ENCODE measurements around the gene NAPSA. TPM values are rescaled to one million over a fixed set of nuclear protein-coding genes. Genes with fewer than 3 reads are reported as not detected.
A peak's percentile ranks its signal among the peaks of the same experiment; 100 is the strongest.
"Not testable (repeated sequence)": the region's sequence is repeated elsewhere in the genome, so short reads cannot be mapped to it uniquely, and the experiment has no call there.

Gene NAPSA
- polyA plus RNA-seq, 1 of the 3 experiments (the other 2 are of a cell fraction) = 0.43 TPM

DNA sequence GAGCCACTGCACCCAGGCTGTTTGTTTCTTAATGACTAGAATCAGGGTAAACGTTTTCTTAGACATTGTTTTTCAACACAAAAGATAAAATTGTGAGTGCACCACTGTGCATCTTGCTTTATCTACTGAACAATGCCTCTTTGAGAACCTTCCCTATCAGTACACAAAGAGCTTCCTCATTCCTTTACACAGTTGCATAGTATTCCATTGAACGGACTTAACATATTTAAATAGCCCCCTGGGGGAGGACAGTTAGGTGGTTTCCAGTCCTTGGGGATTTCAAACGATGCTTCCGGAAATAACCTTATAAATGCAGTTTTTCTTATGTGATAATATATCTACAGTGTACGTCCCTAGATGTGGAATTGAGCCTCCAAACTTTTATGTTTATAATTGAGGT lies 27.3 kb upstream of the NAPSA start:
- Histone ChIP-seq H3K9me2 (no peaks in the 10 kb centered on the region), H3K9me3 (no peaks in the 10 kb centered on the region), H3K4me3 (ENCODE audit: low read depth in 2 of 2, low read length in 1 of 2) (no peak overlapping the region), H3K4me1 (ENCODE audit: control insufficient read depth in 1 of 2, insufficient read depth in 2 of 2, low read depth in 1 of 2, low read length in 1 of 2) (no peaks in the 10 kb centered on the region), H3K36me3 (replicated peaks in 1 of 2; ENCODE audit: control insufficient read depth in 1 of 2, insufficient read depth in 2 of 2, low read length in 1 of 2) (peaks cover 2 to 13% of the 10 kb centered on the region in 2 experiments), H3K27ac (ENCODE audit: low read depth in 2 of 2, low read length in 1 of 2) (no peak overlapping the region), H2AFZ (ENCODE audit: low read depth) (no peak overlapping the region), H3K27me3 (ENCODE audit: insufficient read depth) (no peaks in the 10 kb centered on the region), H3K4me2 (no peak overlapping the region), H4K20me1 (ENCODE audit: insufficient read depth) (0 out of 2 replicates have a peak, but pooled peaks cover 6% of the 10 kb centered on the region), H3F3A (replicated peaks; ENCODE audit: insufficient read depth) (no peaks in the 10 kb centered on the region), H3K79me2 (ENCODE audit: insufficient read depth) (peaks cover 61% of the 10 kb centered on the region), H3K9ac (no peak overlapping the region)
- ChIA-PET CTCF (no interaction called here), POLR2A (no interaction called here)
- no peak for TF ChIP-seq EP300 (IDR thresholded peaks at IDR 0.05; ENCODE audit: borderline replicate concordance in 1 of 2, low read depth in 1 of 2, low read length in 1 of 2)
- TF ChIP-seq PBX3 (IDR thresholded peaks at IDR 0.05) = no peak
- no peak for TF ChIP-seq SIN3A (IDR thresholded peaks at IDR 0.05; ENCODE audit: borderline replicate concordance, low read depth, low read length)
- no peak for TF ChIP-seq RFX5 (IDR thresholded peaks at IDR 0.05; ENCODE audit: low read length)
- no peak for TF ChIP-seq RXRA (IDR thresholded peaks at IDR 0.05; ENCODE audit: borderline replicate concordance, low read depth)
- no peak for TF ChIP-seq USF1 (IDR thresholded peaks at IDR 0.05; ENCODE audit: borderline replicate concordance, low read depth)
- TF ChIP-seq FOSL2 (IDR thresholded peaks at IDR 0.05; ENCODE audit: borderline replicate concordance, low read depth) = no peak
- no peak for TF ChIP-seq YY1 (IDR thresholded peaks at IDR 0.05; ENCODE audit: low read depth)
- TF ChIP-seq RCOR1 (IDR thresholded peaks at IDR 0.05; ENCODE audit: low read length) = no peak
- TF ChIP-seq SMC3 (IDR thresholded peaks at IDR 0.05; ENCODE audit: low read depth, low read length) = no peak
- TF ChIP-seq TCF12 (IDR thresholded peaks at IDR 0.05) = no peak
- no peak for TF ChIP-seq JUND (IDR thresholded peaks at IDR 0.05)
- no peak for TF ChIP-seq POLR2AphosphoS5 (IDR thresholded peaks at IDR 0.05; ENCODE audit: low read depth, low read length)
- no peak for TF ChIP-seq GATA2 (CRISPR knock-in tag; IDR thresholded peaks at IDR 0.05)
- no peak for TF ChIP-seq EZH2phosphoT487 (IDR thresholded peaks at IDR 0.05; ENCODE audit: borderline replicate concordance, low read depth)
- DNase-seq = peak; percentile 2
- WGBS (ENCODE audit: low lambda C conversion rate) = 91% methylated on average over 5 of the region's 5 CpGs

GRCh38 chr19:50390952-50391351 lies 25.5 kb upstream of the NAPSA start:
- not testable (repeated sequence) for DNase-seq; H4K20me1 ChIP-seq (ENCODE audit: insufficient read depth)
- 91% methylated on average over 22 of the region's 23 CpGs for WGBS (ENCODE audit: low lambda C conversion rate)

GRCh38 chr19:50390295-50390694 lies 24.9 kb upstream of the NAPSA start:
- peaks cover 71% of the 10 kb centered on the region for H3K79me2 ChIP-seq (ENCODE audit: insufficient read depth)
- CTCF ChIA-PET, H3K9me2 ChIP-seq: not testable (repeated sequence)

More at GRCh38 chr19:50390952-50391351, 25.5 kb upstream of the NAPSA start:
- H3K4me2 ChIP-seq; H3F3A ChIP-seq (replicated peaks; ENCODE audit: insufficient read depth); H3K9me2 ChIP-seq; H3K4me1 ChIP-seq (ENCODE audit: control insufficient read depth in 1 of 2, insufficient read depth in 2 of 2, low read depth in 1 of 2, low read length in 1 of 2); H3K4me3 ChIP-seq (ENCODE audit: low read depth in 2 of 2, low read length in 1 of 2); H3K9me3 ChIP-seq; H3K27me3 ChIP-seq (ENCODE audit: insufficient read depth); H3K27ac ChIP-seq (ENCODE audit: low read depth in 2 of 2, low read length in 1 of 2); H2AFZ ChIP-seq (ENCODE audit: low read depth); CTCF ChIA-PET; POLR2A ChIA-PET; H3K9ac ChIP-seq: not testable (repeated sequence)
- Histone ChIP-seq H3K79me2 (ENCODE audit: insufficient read depth) (peaks cover 64% of the 10 kb centered on the region), H3K36me3 (replicated peaks in 1 of 2; ENCODE audit: control insufficient read depth in 1 of 2, insufficient read depth in 2 of 2, low read length in 1 of 2) (peaks cover 6 to 14% of the 10 kb centered on the region in 2 experiments)

More at GRCh38 chr19:50390295-50390694, 24.9 kb upstream of the NAPSA start:
- POLR2A ChIA-PET; H3F3A ChIP-seq (replicated peaks; ENCODE audit: insufficient read depth); H3K4me3 ChIP-seq (ENCODE audit: low read depth in 2 of 2, low read length in 1 of 2); H4K20me1 ChIP-seq (ENCODE audit: insufficient read depth); H3K27me3 ChIP-seq (ENCODE audit: insufficient read depth); DNase-seq; H3K9me3 ChIP-seq; H3K9ac ChIP-seq; H3K27ac ChIP-seq (ENCODE audit: low read depth in 2 of 2, low read length in 1 of 2); H3K4me1 ChIP-seq (ENCODE audit: control insufficient read depth in 1 of 2, insufficient read depth in 2 of 2, low read depth in 1 of 2, low read length in 1 of 2); H3K4me2 ChIP-seq; H2AFZ ChIP-seq (ENCODE audit: low read depth): not testable (repeated sequence)
- peaks cover 6 to 14% of the 10 kb centered on the region in 2 experiments for H3K36me3 ChIP-seq (replicated peaks in 1 of 2; ENCODE audit: control insufficient read depth in 1 of 2, insufficient read depth in 2 of 2, low read length in 1 of 2)
- 97% methylated on average over 3 of the region's 3 CpGs for WGBS (ENCODE audit: low lambda C conversion rate)
